Measurements from ENCODE around the gene PRKG1.
"Not testable (repeated sequence)": the region's sequence is repeated elsewhere in the genome, so short reads cannot be mapped to it uniquely, and the experiment has no call there.

Gene PRKG1

GRCh38 chr10:52110576-52110975 lies 1036.3 kb downstream of the PRKG1 start:
- no peak for FAIRE-seq

GRCh38 chr10:52111101-52111891 lies 1037.0 kb downstream of the PRKG1 start:
- no peak for FAIRE-seq

GRCh38 chr10:52115823-52116222 lies 1041.5 kb downstream of the PRKG1 start:
- FAIRE-seq: no peak

- FAIRE-seq: no peak
Measured at GRCh38 chr10:52119507-52119906, 1045.2 kb downstream of the PRKG1 start.

- FAIRE-seq: no peak
Measured at GRCh38 chr10:52121688-52122087, 1047.4 kb downstream of the PRKG1 start.

- FAIRE-seq: no peak
Measured at GRCh38 chr10:52128056-52128683, 1053.9 kb downstream of the PRKG1 start.

- FAIRE-seq: no peak
Measured at GRCh38 chr10:52129410-52130178, 1055.3 kb downstream of the PRKG1 start.

- no peak for FAIRE-seq
Measured at GRCh38 chr10:52135101-52135500, 1060.8 kb downstream of the PRKG1 start.

- no peak for FAIRE-seq
Measured at GRCh38 chr10:52136921-52137320, 1062.6 kb downstream of the PRKG1 start.

- no peak for FAIRE-seq
Measured at GRCh38 chr10:52143338-52143737, 1069.1 kb downstream of the PRKG1 start.

GRCh38 chr10:52145636-52146035 lies 1071.3 kb downstream of the PRKG1 start:
- FAIRE-seq: no peak

GRCh38 chr10:52146766-52147165 lies 1072.5 kb downstream of the PRKG1 start:
- no peak for FAIRE-seq

GRCh38 chr10:52170776-52171175 lies 1096.5 kb downstream of the PRKG1 start:
- FAIRE-seq: no peak

GRCh38 chr10:52172581-52172980 lies 1098.3 kb downstream of the PRKG1 start:
- FAIRE-seq: no peak

- FAIRE-seq: no peak
Measured at GRCh38 chr10:52185256-52185655, 1111.0 kb downstream of the PRKG1 start.

- no peak for FAIRE-seq
Measured at GRCh38 chr10:52187521-52188258, 1113.4 kb downstream of the PRKG1 start.

- FAIRE-seq: no peak
Measured at GRCh38 chr10:52191049-52191448, 1116.8 kb downstream of the PRKG1 start.

GRCh38 chr10:52194191-52194590 lies 1119.9 kb downstream of the PRKG1 start:
- FAIRE-seq: no peak

GRCh38 chr10:52194716-52195115 lies 1120.4 kb downstream of the PRKG1 start:
- no peak for FAIRE-seq

GRCh38 chr10:52197098-52197497 lies 1122.8 kb downstream of the PRKG1 start:
- FAIRE-seq: no peak

- FAIRE-seq: no peak
Measured at GRCh38 chr10:52198540-52198939, 1124.3 kb downstream of the PRKG1 start.

- not testable (repeated sequence) for FAIRE-seq
Measured at GRCh38 chr10:52204906-52205305, 1130.6 kb downstream of the PRKG1 start.

GRCh38 chr10:52208365-52208764 lies 1134.1 kb downstream of the PRKG1 start:
- FAIRE-seq: no peak
